IPS-18c (cell line): Measurements from ENCODE around the gene NOTCH1.

ENCODE experiments used
- H3K4me3 ChIP-seq: 2 replicates; pipeline ENCODE4 v1.7.0; 2013; ENCODE audit warnings: low read depth, mild to moderate bottlenecking, low read length, moderate library complexity; ENCODE audit not compliant: insufficient read depth
- H3K9me3 ChIP-seq: one replicate; pipeline ENCODE4 v1.6.1; 2013; ENCODE audit warnings: mild to moderate bottlenecking, low read length, moderate library complexity; ENCODE audit not compliant: control insufficient read depth, insufficient read depth

Gene NOTCH1

GRCh38 chr9:136457326-136457725 is 88.5 kb downstream of the NOTCH1 start:
- Histone ChIP-seq H3K9me3 (no peaks in the 10 kb centered on the region), H3K4me3 (no peak overlapping the region)

GRCh38 chr9:136456258-136456657 is 89.6 kb downstream of the NOTCH1 start:
- H3K4me3 ChIP-seq, result no peak overlapping the region
- H3K9me3 ChIP-seq, result no peaks in the 10 kb centered on the region

GRCh38 chr9:136455043-136456002 is 90.5 kb downstream of the NOTCH1 start:
- no peak overlapping the region for H3K4me3 ChIP-seq
- no peaks in the 10 kb centered on the region for H3K9me3 ChIP-seq

- H3K4me3 ChIP-seq, result no peak overlapping the region
- H3K9me3 ChIP-seq, result no peaks in the 10 kb centered on the region
Observed at GRCh38 chr9:136454026-136454796, 91.6 kb downstream of the NOTCH1 start.

GRCh38 chr9:136453326-136453725 is 92.5 kb downstream of the NOTCH1 start:
- Histone ChIP-seq H3K9me3 (no peaks in the 10 kb centered on the region), H3K4me3 (no peak overlapping the region)

- H3K4me3 ChIP-seq, result no peak overlapping the region
- H3K9me3 ChIP-seq, result no peaks in the 10 kb centered on the region
Observed at GRCh38 chr9:136451221-136451877, 94.5 kb downstream of the NOTCH1 start.

- H3K4me3 ChIP-seq, result no peak overlapping the region
- no peaks in the 10 kb centered on the region for H3K9me3 ChIP-seq
Observed at GRCh38 chr9:136448655-136449054, 97.2 kb downstream of the NOTCH1 start.

- Histone ChIP-seq H3K4me3 (no peak overlapping the region), H3K9me3 (no peaks in the 10 kb centered on the region)
Observed at GRCh38 chr9:136447173-136447778, 98.6 kb downstream of the NOTCH1 start.

- H3K9me3 ChIP-seq, result no peaks in the 10 kb centered on the region
Observed at GRCh38 chr9:136445799-136446198, 100.0 kb downstream of the NOTCH1 start.

More at GRCh38 chr9:136445799-136446198, 100.0 kb downstream of the NOTCH1 start:
- H3K4me3 ChIP-seq, result no peak overlapping the region
